T-cell (primary cell): ENCODE measurements around the gene ATP7A. TPM values are rescaled to one million over a fixed set of nuclear protein-coding genes. Genes with fewer than 3 reads are reported as not detected.
A peak's percentile ranks its signal among the peaks of the same experiment; 100 is the strongest.
"Not testable (repeated sequence)": the region's sequence is repeated elsewhere in the genome, so short reads cannot be mapped to it uniquely, and the experiment has no call there.

Experiments used
- ATAC-seq, 4 experiments: fragments of 200-7000 bp in 3 of 4; fragments of 150-1000 bp in 1 of 4; cut with Tn5 transposase; replicated peaks in 1 of 4; 1 replicate in 3 of 4; 2 replicates in 1 of 4; pipeline ENCODE4 v1.10.0; 2021; ENCODE audit warnings: moderate library complexity in 3 of 4, mild to moderate bottlenecking in 2 of 4, moderate number of reproducible peaks in 1 of 4
- CTCF ChIA-PET, 2 donors: fragments of 300-600 bp; sonication (Branson Sonifier 250); formaldehyde crosslinking; loops; one replicate each; lab custom pipeline; 2022; ENCODE audit warnings: antibody characterized with exemption in 2 of 2; lab: Charles Lee
- POLR2A ChIA-PET, 2 donors: fragments of 300-600 bp; sonication (Branson Sonifier 250); formaldehyde crosslinking; loops; one replicate each; lab custom pipeline; 2022; ENCODE audit warnings: antibody characterized with exemption in 2 of 2; lab: Charles Lee
- DNase-seq, 35 experiments: peaks; one replicate each; pipeline versions ENCODE4 v3.0.0 to v3.0.0-alpha.2; 2013 to 2023
- H3K27ac ChIP-seq: one replicate; pipeline ENCODE4 v1.5.1; 2013; ENCODE audit warnings: low read length
- H3K27me3 ChIP-seq, 2 experiments: replicated peaks in 1 of 2; 1 replicate in 1 of 2; 2 replicates in 1 of 2; pipeline versions ENCODE4 v1.6.1 to v1.7.0; 2013; ENCODE audit warnings: low read length in 1 of 2, mixed read lengths in 1 of 2; ENCODE audit not compliant: control insufficient read depth in 2 of 2, insufficient read depth in 2 of 2; ENCODE audit errors: extremely low read depth in 1 of 2
- H3K36me3 ChIP-seq, 2 donors: 1 replicate in 1 of 2; 2 replicates in 1 of 2; pipeline versions ENCODE4 v1.6.1 to v1.7.0; 2013; ENCODE audit warnings: low read length in 1 of 2; ENCODE audit not compliant: control insufficient read depth in 2 of 2, insufficient read depth in 1 of 2; ENCODE audit errors: extremely low read depth in 1 of 2
- H3K4me1 ChIP-seq, 2 experiments: 1 replicate in 1 of 2; 2 replicates in 1 of 2; pipeline versions ENCODE4 v1.6.1 to v1.7.0; 2013; ENCODE audit warnings: low read length in 2 of 2, mixed read lengths in 1 of 2; ENCODE audit not compliant: insufficient read depth in 2 of 2, control insufficient read depth in 1 of 2; ENCODE audit errors: extremely low read depth in 1 of 2
- H3K4me3 ChIP-seq, 2 donors: 1 replicate in 1 of 2; 2 replicates in 1 of 2; pipeline versions ENCODE4 v1.5.1 to v1.7.0; 2013; ENCODE audit warnings: mild to moderate bottlenecking in 2 of 2, low read length in 1 of 2, moderate library complexity in 1 of 2; ENCODE audit not compliant: control insufficient read depth in 1 of 2; ENCODE audit errors: extremely low read depth in 1 of 2
- H3K9me3 ChIP-seq: 2 replicates; pipeline ENCODE4 v1.7.0; 2013
- H3K27ac Mint-ChIP-seq, 2 donors: one replicate each; pipeline ENCODE4 v1.8.0; 2020 to 2021; ENCODE audit warnings: mild to moderate bottlenecking in 2 of 2, mixed read lengths in 2 of 2
- H3K27me3 Mint-ChIP-seq, 2 donors: one replicate each; pipeline ENCODE4 v1.8.0; 2021 to 2022; ENCODE audit warnings: mixed read lengths in 2 of 2
- H3K36me3 Mint-ChIP-seq: one replicate; pipeline ENCODE4 v1.8.0; 2021; ENCODE audit warnings: mixed read lengths
- H3K4me1 Mint-ChIP-seq, 3 donors: one replicate each; pipeline ENCODE4 v1.8.0; 2020 to 2022; ENCODE audit warnings: mixed read lengths in 3 of 3, mild to moderate bottlenecking in 1 of 3
- H3K4me3 Mint-ChIP-seq, 3 donors: one replicate each; pipeline ENCODE4 v1.8.0; 2020 to 2022; ENCODE audit warnings: mild to moderate bottlenecking in 3 of 3, mixed read lengths in 3 of 3, moderate library complexity in 3 of 3
- H3K9me3 Mint-ChIP-seq, 3 donors: one replicate each; pipeline ENCODE4 v1.8.0; 2020 to 2022; ENCODE audit warnings: mixed read lengths in 3 of 3
- WGBS: methylation state at CpG from one replicate; pipeline ENCODE4 v1.1.5; 2013; ENCODE audit warnings: missing lambda C conversion rate; ENCODE audit not compliant: insufficient coverage; 5-methylcytosine and 5-hydroxymethylcytosine counted together
- total RNA-seq, 35 experiments: library from RNA in 6 of 35; stranded (reverse) in 6 of 35; fragments of 120-200 nt in 1 of 35; gene quantifications; one replicate each; pipeline versions ENCODE4 v1.2.1 to v1.2.4 and lab custom pipeline; 2013 to 2026

ATP7A gene
- total RNA-seq, 5 donors from 2014 or later (not counting 1 experiment from before 2014, with no cell fraction given) = 11.2 to 13.6 (median 12.7) TPM

GRCh38 chrX:78073147-78074077, 162.9 kb downstream of the ATP7A start:
- Mint-ChIP-seq H3K4me1 (peaks cover 0 to 16% (median 12%) of the 10 kb centered on the region in 3 donors), H3K4me3 (peak overlapping the region in 2 of 3 donors; percentile 12 to 59), H3K9me3 (peaks cover 7 to 15% (median 8%) of the 10 kb centered on the region in 3 donors), H3K27ac (peak overlapping the region; percentile 89 to 92)
- not testable (repeated sequence) for H3K4me3 ChIP-seq, H3K36me3 Mint-ChIP-seq, H3K36me3 ChIP-seq, H3K27me3 ChIP-seq, H3K4me1 ChIP-seq, H3K9me3 ChIP-seq, H3K27me3 Mint-ChIP-seq
- DNase-seq = peak in 34 of 35 experiments; percentile 1 to 78 (median 33)
- WGBS = 28% methylated on average over 4 of the region's 14 CpGs
- H3K27ac ChIP-seq = peak overlapping the region; percentile 38
- peak; percentile 67 to 84 (median 80) for ATAC-seq
- ChIA-PET POLR2A (interaction anchor here in 1 of 2 donors (0.6 kb wide), 1 partner anchor 28 kb away, joined by 3 read pairs; no protein-coding TSS in a partner anchor), CTCF (interaction anchor here in 1 of 2 donors (1.0 kb wide), 1 partner anchor 8 kb away, joined by 3 read pairs; no protein-coding TSS in a partner anchor)

GRCh38 chrX:78074088-78074487, 163.6 kb downstream of the ATP7A start:
- H3K27me3 Mint-ChIP-seq = peaks cover 0 to under 1% of the 10 kb centered on the region in 2 donors
- H3K27me3 ChIP-seq = no peaks in the 10 kb centered on the region
- DNase-seq (peak in 1 of 35 experiments; percentile 6), ATAC-seq (peak in 2 of 4 experiments; percentile 8 to 38)
- H3K4me1 Mint-ChIP-seq = peaks cover 0 to 16% (median 12%) of the 10 kb centered on the region in 3 donors
- peak overlapping the region in 1 of 3 donors; percentile 12 for H3K4me3 Mint-ChIP-seq
- H3K27ac Mint-ChIP-seq = no peak overlapping the region
- H3K36me3 ChIP-seq = no peaks in the 10 kb centered on the region
- ChIA-PET CTCF (no interaction called here), POLR2A (interaction anchor here in 1 of 2 donors (0.6 kb wide), 1 partner anchor 31 kb away, joined by 3 read pairs; no protein-coding TSS in a partner anchor)
- no peak overlapping the region for H3K4me3 ChIP-seq
- no peak overlapping the region for H3K27ac ChIP-seq
- peaks cover 7 to 13% (median 8%) of the 10 kb centered on the region in 3 donors for H3K9me3 Mint-ChIP-seq
- H3K36me3 Mint-ChIP-seq = peaks cover 3% of the 10 kb centered on the region
- peaks cover 5 to 8% of the 10 kb centered on the region in 2 experiments for H3K4me1 ChIP-seq
- H3K9me3 ChIP-seq = no peaks in the 10 kb centered on the region

GRCh38 chrX:78075787-78076389, 165.4 kb downstream of the ATP7A start:
- H3K27ac Mint-ChIP-seq = no peak overlapping the region
- ChIA-PET POLR2A (no interaction called here), CTCF (no interaction called here)
- ATAC-seq (no peak), DNase-seq (no peak)
- Histone ChIP-seq H3K27ac (no peak overlapping the region), H3K27me3 (no peaks in the 10 kb centered on the region), H3K9me3 (no peaks in the 10 kb centered on the region), H3K4me1 (peaks cover 5 to 8% of the 10 kb centered on the region in 2 experiments), H3K4me3 (no peak overlapping the region), H3K36me3 (no peaks in the 10 kb centered on the region)
- peaks cover 7 to 11% (median 8%) of the 10 kb centered on the region in 3 donors for H3K9me3 Mint-ChIP-seq
- peaks cover 0 to 5% of the 10 kb centered on the region in 2 donors for H3K27me3 Mint-ChIP-seq
- H3K4me3 Mint-ChIP-seq = no peak overlapping the region
- H3K4me1 Mint-ChIP-seq = peaks cover 0 to 16% (median 12%) of the 10 kb centered on the region in 3 donors
- no CpG with 5 or more reads among the region's 5 CpGs for WGBS
- peaks cover 3% of the 10 kb centered on the region for H3K36me3 Mint-ChIP-seq

- CTCF ChIA-PET, H3K27ac Mint-ChIP-seq, ATAC-seq: not testable (repeated sequence)
Measured at GRCh38 chrX:78081413-78081812, 170.9 kb downstream of the ATP7A start.

GRCh38 chrX:78092296-78092695, 181.8 kb downstream of the ATP7A start:
- DNase-seq = peak in 4 of 35 experiments; percentile 9 to 27 (median 19)
- Histone ChIP-seq H3K4me3 (no peak overlapping the region), H3K36me3 (no peaks in the 10 kb centered on the region), H3K27me3 (no peaks in the 10 kb centered on the region), H3K27ac (no peak overlapping the region), H3K4me1 (peaks cover 0 to 4% of the 10 kb centered on the region in 2 experiments), H3K9me3 (no peaks in the 10 kb centered on the region)
- WGBS = 80% methylated on average over 1 of the region's 2 CpGs
- ChIA-PET CTCF (no interaction called here), POLR2A (no interaction called here)
- no peak overlapping the region for H3K27ac Mint-ChIP-seq
- peaks cover 2 to 7% of the 10 kb centered on the region in 2 donors for H3K27me3 Mint-ChIP-seq
- no peaks in the 10 kb centered on the region for H3K4me1 Mint-ChIP-seq
- ATAC-seq = peak in 2 of 4 experiments; percentile 43 to 63
- no peaks in the 10 kb centered on the region for H3K36me3 Mint-ChIP-seq
- no peak overlapping the region for H3K4me3 Mint-ChIP-seq
- peaks cover 0 to 11% (median 0%) of the 10 kb centered on the region in 3 donors for H3K9me3 Mint-ChIP-seq

More at GRCh38 chrX:78081413-78081812, 170.9 kb downstream of the ATP7A start:
- H3K36me3 Mint-ChIP-seq, H3K4me3 Mint-ChIP-seq, H3K27ac ChIP-seq, H3K27me3 ChIP-seq, H3K4me1 Mint-ChIP-seq, H3K9me3 Mint-ChIP-seq, H3K4me3 ChIP-seq, H3K9me3 ChIP-seq, DNase-seq, H3K4me1 ChIP-seq, H3K27me3 Mint-ChIP-seq, H3K36me3 ChIP-seq, POLR2A ChIA-PET: not testable (repeated sequence)
- WGBS = no CpG with 5 or more reads among the region's 6 CpGs

GRCh38 chrX:78098108-78098507, 187.6 kb downstream of the ATP7A start:
- Mint-ChIP-seq H3K36me3 (no peaks in the 10 kb centered on the region), H3K27ac (no peak overlapping the region), H3K4me1 (peaks cover 2 to 9% (median 7%) of the 10 kb centered on the region in 3 donors), H3K4me3 (no peak overlapping the region), H3K9me3 (no peaks in the 10 kb centered on the region), H3K27me3 (peaks cover 0 to 7% of the 10 kb centered on the region in 2 donors)
- peaks cover 0 to 3% of the 10 kb centered on the region in 2 experiments for H3K4me1 ChIP-seq
- POLR2A ChIA-PET = no interaction called here
- ATAC-seq = no peak
- H3K27ac ChIP-seq = no peak overlapping the region
- no peaks in the 10 kb centered on the region for H3K9me3 ChIP-seq
- CTCF ChIA-PET = interaction anchor here (0.6 kb wide), 2 partner anchors 9 to 193 kb away, joined by 5 read pairs; no protein-coding TSS in a partner anchor
- DNase-seq = no peak
- no peak overlapping the region for H3K4me3 ChIP-seq
- no peaks in the 10 kb centered on the region for H3K27me3 ChIP-seq
- no peaks in the 10 kb centered on the region for H3K36me3 ChIP-seq
